ENCODE measurements around the gene NDUFAF8.

GRCh38 chr17:81261582-81262336, 22.6 kb downstream of the NDUFAF8 start:
- TF ChIP-seq POLR2A (IDR thresholded peaks at IDR 0.05) (no peak), CTCF (IDR thresholded peaks at IDR 0.05) (no peak)

Data from esophagus squamous epithelium (tissue), 4 donors.